ENCODE measurements around the gene TNS2.

GRCh38 chr12:53105256-53105655 is 55.4 kb downstream of the TNS2 start:
- no peak for TF ChIP-seq CTCF (IDR thresholded peaks at IDR 0.05)
- no peak for TF ChIP-seq EZH2 (IDR thresholded peaks at IDR 0.05)

Measured in neural progenitor cell (in vitro differentiated cells).